ENCODE results near the gene UBAP1L. TPM values are rescaled to one million over a fixed set of nuclear protein-coding genes. Genes with fewer than 3 reads are reported as not detected.

UBAP1L gene
- total RNA-seq, 1 donor: 3.3 TPM

DNA sequence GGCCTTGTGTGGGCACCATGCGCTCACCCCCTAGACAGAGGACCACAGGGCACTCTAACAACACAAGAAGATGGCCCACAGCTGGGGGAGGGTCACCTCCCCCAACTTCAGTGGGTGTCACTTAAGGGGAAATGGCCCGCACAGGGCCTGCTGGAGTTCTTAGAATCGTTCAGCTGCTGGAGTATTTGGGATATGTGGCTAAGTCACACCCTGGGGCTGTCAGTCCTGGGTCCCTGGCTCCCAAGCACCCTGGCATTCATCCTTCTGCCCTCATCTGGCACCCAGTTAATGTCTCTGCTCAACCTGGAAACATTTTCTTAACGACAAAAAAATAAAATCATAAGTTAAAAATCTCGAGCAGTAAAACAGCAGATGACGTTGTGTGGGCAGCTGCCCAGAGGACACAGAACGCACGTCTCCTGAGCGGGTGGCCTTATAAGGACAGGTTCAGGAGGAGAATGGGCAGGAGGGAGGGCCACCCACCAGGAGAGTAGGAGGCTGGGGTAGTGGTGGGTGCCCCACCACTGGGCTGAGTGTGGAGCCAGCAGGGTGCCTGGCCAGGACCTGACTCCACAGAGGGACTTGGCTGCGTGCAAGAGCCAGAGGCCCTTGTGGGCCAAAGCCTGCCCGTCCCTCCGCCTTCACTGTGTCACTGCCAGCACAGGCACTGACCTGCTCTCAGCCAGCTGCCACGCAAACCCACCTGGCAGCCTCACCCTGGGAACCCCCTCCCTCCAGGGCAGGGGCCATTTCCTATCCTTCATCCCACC is 26.9 kb downstream of the UBAP1L start:
- Histone ChIP-seq H3K4me1 (ENCODE audit: insufficient read depth, low read length) (no peaks in the 10 kb centered on the region), H3K27ac (ENCODE audit: low read depth, low read length) (no peak overlapping the region), H3K79me2 (ENCODE audit: insufficient read depth, low read length) (no peaks in the 10 kb centered on the region), H3K4me3 (ENCODE audit: insufficient read depth, low read length) (no peak overlapping the region), H3K4me2 (ENCODE audit: insufficient read depth, low read length) (no peak overlapping the region), H4K20me1 (ENCODE audit: insufficient read depth, low read length) (no peaks in the 10 kb centered on the region), H3K27me3 (ENCODE audit: insufficient read depth, low read length) (peaks cover 25% of the 10 kb centered on the region), H3K9me3 (ENCODE audit: low read depth, low read length) (no peaks in the 10 kb centered on the region), H3K36me3 (ENCODE audit: insufficient read depth, low read length) (no peaks in the 10 kb centered on the region), H2AFZ (ENCODE audit: low read length) (no peak overlapping the region)
- TF ChIP-seq CTCF (IDR thresholded peaks at IDR 0.05; ENCODE audit: extremely low read depth, low read depth, low read length): no peak
- DNase-seq (ENCODE audit: insufficient read length, low spot score, missing footprints): peak; percentile 71

DNA sequence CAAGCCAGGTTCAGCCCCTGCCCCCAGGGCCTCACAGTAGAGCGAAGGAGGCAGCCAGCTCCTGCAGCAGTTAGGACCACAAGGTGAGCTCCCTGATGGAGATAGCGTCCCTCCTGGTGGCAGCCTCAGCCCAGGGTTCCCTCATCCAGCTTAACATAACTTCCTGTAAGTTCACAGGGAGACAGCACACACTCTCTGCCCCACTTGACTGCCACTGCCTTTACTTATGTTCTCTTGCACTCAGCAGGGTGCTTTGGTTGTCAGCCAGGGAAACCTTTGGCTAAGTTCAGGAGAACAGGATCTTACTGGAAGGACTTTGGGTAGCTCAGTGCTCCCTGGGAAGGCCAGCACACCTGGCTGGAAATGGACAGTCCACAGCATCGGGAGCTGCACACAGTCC is 27.6 kb downstream of the UBAP1L start:
- no peak overlapping the region for H3K4me2 ChIP-seq (ENCODE audit: insufficient read depth, low read length)
- peaks cover 26% of the 10 kb centered on the region for H3K27me3 ChIP-seq (ENCODE audit: insufficient read depth, low read length)
- no peak overlapping the region for H2AFZ ChIP-seq (ENCODE audit: low read length)
- H4K20me1 ChIP-seq (ENCODE audit: insufficient read depth, low read length): no peaks in the 10 kb centered on the region
- TF ChIP-seq CTCF (IDR thresholded peaks at IDR 0.05; ENCODE audit: extremely low read depth, low read depth, low read length): no peak
- no peaks in the 10 kb centered on the region for H3K36me3 ChIP-seq (ENCODE audit: insufficient read depth, low read length)
- no peaks in the 10 kb centered on the region for H3K9me3 ChIP-seq (ENCODE audit: low read depth, low read length)
- no peak overlapping the region for H3K27ac ChIP-seq (ENCODE audit: low read depth, low read length)
- DNase-seq (ENCODE audit: insufficient read length, low spot score, missing footprints): peak; percentile 72
- H3K4me1 ChIP-seq (ENCODE audit: insufficient read depth, low read length): no peaks in the 10 kb centered on the region
- no peak overlapping the region for H3K4me3 ChIP-seq (ENCODE audit: insufficient read depth, low read length)
- H3K79me2 ChIP-seq (ENCODE audit: insufficient read depth, low read length): no peaks in the 10 kb centered on the region

GRCh38 chr15:65086680-65087111 is 28.3 kb downstream of the UBAP1L start:
- H3K27ac ChIP-seq (ENCODE audit: low read depth, low read length): no peak overlapping the region
- no peaks in the 10 kb centered on the region for H3K79me2 ChIP-seq (ENCODE audit: insufficient read depth, low read length)
- no peaks in the 10 kb centered on the region for H3K36me3 ChIP-seq (ENCODE audit: insufficient read depth, low read length)
- TF ChIP-seq CTCF (IDR thresholded peaks at IDR 0.05; ENCODE audit: extremely low read depth, low read depth, low read length): no peak
- no peak overlapping the region for H2AFZ ChIP-seq (ENCODE audit: low read length)
- H4K20me1 ChIP-seq (ENCODE audit: insufficient read depth, low read length): no peaks in the 10 kb centered on the region
- no peak overlapping the region for H3K4me3 ChIP-seq (ENCODE audit: insufficient read depth, low read length)
- H3K4me2 ChIP-seq (ENCODE audit: insufficient read depth, low read length): no peak overlapping the region
- H3K9me3 ChIP-seq (ENCODE audit: low read depth, low read length): no peaks in the 10 kb centered on the region
- H3K27me3 ChIP-seq (ENCODE audit: insufficient read depth, low read length): peaks cover 32% of the 10 kb centered on the region
- DNase-seq (ENCODE audit: insufficient read length, low spot score, missing footprints): peak; percentile 87
- no peaks in the 10 kb centered on the region for H3K4me1 ChIP-seq (ENCODE audit: insufficient read depth, low read length)

DNA sequence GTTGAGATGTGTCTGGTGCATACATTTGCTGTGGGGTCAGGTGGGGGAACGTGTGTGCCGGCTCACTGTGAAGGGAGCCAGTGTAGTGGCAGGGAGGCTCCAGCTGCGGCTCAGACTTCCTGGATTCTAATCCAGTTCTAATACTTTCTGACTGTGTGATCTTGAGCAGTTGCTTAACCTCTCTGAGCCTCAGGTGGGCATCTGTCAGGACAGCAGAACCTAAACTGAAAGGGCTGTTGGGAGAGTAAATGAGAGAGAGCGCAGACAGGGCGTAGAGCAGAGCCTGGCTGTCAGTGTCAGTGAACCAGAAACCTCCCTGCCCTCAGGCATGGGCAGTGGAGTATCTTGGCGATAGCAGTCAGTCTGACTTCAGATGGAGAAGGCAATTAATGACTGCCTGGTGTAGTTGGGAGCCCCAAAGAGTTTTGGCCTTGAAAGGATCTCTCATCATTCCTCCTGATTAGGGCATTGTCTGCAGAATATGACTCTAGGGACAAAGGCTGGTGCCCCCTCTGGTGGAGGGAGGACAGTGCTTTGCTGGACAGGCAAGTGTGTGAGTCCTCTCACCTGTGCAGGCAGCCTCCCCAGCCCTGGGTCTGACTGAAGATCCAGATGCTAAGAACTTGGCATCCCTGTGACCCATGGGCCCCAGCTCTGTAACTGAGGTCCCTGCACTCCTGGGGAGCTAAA is 28.9 kb downstream of the UBAP1L start:
- H3K36me3 ChIP-seq (ENCODE audit: insufficient read depth, low read length): no peaks in the 10 kb centered on the region
- no peaks in the 10 kb centered on the region for H3K79me2 ChIP-seq (ENCODE audit: insufficient read depth, low read length)
- no peaks in the 10 kb centered on the region for H3K9me3 ChIP-seq (ENCODE audit: low read depth, low read length)
- H3K27me3 ChIP-seq (ENCODE audit: insufficient read depth, low read length): peaks cover 35% of the 10 kb centered on the region
- H3K27ac ChIP-seq (ENCODE audit: low read depth, low read length): no peak overlapping the region
- DNase-seq (ENCODE audit: insufficient read length, low spot score, missing footprints): peak; percentile 84
- no peak overlapping the region for H3K4me2 ChIP-seq (ENCODE audit: insufficient read depth, low read length)
- no peak overlapping the region for H3K4me3 ChIP-seq (ENCODE audit: insufficient read depth, low read length)
- no peak overlapping the region for H2AFZ ChIP-seq (ENCODE audit: low read length)
- TF ChIP-seq CTCF (IDR thresholded peaks at IDR 0.05; ENCODE audit: extremely low read depth, low read depth, low read length): peak; percentile 49
- H4K20me1 ChIP-seq (ENCODE audit: insufficient read depth, low read length): no peaks in the 10 kb centered on the region
- H3K4me1 ChIP-seq (ENCODE audit: insufficient read depth, low read length): no peaks in the 10 kb centered on the region

All from osteoblast (primary cell).